ENCODE results near the gene CNTF.

CNTF gene

GRCh38 chr11:58641803-58642581 lies 19.5 kb downstream of the CNTF start:
- DNase-seq (ENCODE audit: low read depth in 2 of 2) = no peak

GRCh38 chr11:58645854-58646253 lies 23.4 kb downstream of the CNTF start:
- no peak for DNase-seq (ENCODE audit: low read depth in 2 of 2)

DNA sequence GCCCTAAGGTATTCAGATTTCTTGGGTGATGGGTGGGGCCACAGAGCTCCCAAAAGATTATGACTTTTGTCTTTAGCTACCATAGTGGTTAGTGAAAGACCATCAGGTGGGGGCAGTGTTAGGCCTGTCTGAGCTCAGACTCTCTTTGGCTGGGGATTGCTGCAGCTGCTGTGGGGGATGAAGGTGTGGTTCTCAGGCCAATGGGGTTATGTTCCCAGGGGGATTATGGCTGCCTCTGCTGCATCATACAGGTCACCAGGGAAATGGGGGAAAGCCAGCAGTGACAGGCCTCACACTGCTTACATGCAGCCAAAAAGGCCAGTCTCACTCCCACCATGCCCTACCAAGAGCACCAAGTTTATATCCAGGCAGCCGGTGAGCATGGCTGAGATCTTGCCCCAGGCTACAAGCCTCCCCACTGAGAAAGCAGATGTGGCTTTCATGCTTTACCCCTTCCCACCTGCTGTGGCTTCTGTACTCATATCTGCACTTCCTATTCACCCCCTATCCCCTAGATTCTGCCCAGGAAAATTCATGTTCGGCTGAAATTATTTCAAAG lies 24.8 kb downstream of the CNTF start:
- DNase-seq (ENCODE audit: low read depth in 2 of 2) = no peak

GRCh38 chr11:58647866-58648265 lies 25.4 kb downstream of the CNTF start:
- DNase-seq (ENCODE audit: low read depth in 2 of 2) = no peak

DNA sequence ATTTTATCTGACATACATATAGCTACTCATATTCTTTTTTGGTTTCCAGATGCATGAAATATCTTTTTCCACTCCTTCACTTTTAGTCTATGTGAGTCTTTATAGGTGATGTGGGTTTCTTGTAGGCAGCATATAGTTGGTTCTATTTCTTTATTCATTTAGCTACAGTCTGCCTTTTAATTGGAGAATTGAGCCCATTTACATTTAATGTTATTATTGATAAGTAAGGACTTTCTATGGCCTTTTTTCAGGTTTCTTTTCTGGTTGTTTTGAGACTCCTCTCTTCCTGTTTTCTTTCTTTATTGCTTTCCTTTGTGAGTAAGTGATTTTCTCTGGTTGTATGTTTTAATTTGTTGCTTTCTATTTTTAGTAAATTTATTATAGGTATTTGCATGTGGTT lies 27.2 kb downstream of the CNTF start:
- DNase-seq (ENCODE audit: low read depth in 2 of 2) = no peak

GRCh38 chr11:58650496-58650895 lies 28.0 kb downstream of the CNTF start:
- DNase-seq (ENCODE audit: low read depth in 2 of 2) = no peak

GRCh38 chr11:58652726-58653280 lies 30.3 kb downstream of the CNTF start:
- no peak for DNase-seq (ENCODE audit: low read depth in 2 of 2)

DNA sequence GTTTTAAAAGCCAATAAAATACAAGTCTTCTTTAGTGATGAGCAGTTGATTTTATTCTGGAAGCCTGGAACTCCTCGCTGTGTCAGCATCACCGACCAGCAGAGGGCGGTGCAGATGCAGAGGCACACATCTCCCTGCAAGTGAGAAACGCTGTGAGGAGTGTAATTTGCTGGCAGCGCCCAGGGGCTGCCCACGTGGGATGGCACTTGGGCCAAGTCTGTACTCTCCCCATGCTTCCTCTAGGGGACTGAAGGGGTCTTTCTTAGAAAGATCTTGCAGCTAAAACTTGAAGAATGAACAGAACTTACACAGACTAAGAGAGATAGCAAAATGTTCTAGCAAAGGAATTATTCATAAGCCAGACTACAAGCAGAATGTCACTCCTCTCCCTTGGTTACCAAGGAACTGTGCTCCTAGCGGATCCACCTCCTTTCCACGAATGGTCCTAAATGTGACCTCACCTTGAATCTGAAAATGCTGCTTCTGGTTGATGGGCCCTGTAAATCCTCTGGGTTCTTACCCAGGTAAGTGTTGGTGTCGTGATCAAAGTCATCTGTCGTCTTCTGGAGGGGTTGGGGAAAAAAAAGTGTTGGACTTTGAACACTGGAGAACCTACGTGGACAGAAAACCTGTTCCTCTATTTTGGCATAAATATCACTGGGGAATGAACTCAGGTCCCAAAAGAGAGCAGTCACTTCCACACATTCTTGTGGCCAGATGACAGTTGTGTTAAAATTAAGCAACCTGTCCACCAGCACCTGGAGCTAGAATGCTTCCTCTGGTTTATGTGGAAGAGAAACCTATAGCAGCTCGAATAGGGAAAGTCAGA lies 31.8 kb downstream of the CNTF start:
- DNase-seq (ENCODE audit: low read depth in 2 of 2) = peak; percentile 56 to 63

GRCh38 chr11:58654908-58655296 lies 32.4 kb downstream of the CNTF start:
- no peak for DNase-seq (ENCODE audit: low read depth in 2 of 2)

- no peak for DNase-seq (ENCODE audit: low read depth in 2 of 2)
Observed at GRCh38 chr11:58656348-58656747, 33.9 kb downstream of the CNTF start.

GRCh38 chr11:58658623-58659022 lies 36.2 kb downstream of the CNTF start:
- DNase-seq (ENCODE audit: low read depth in 2 of 2) = no peak

- no peak for DNase-seq (ENCODE audit: low read depth in 2 of 2)
Observed at GRCh38 chr11:58659404-58659803, 36.9 kb downstream of the CNTF start.

- DNase-seq (ENCODE audit: low read depth in 2 of 2) = no peak
Observed at GRCh38 chr11:58659910-58660570, 37.6 kb downstream of the CNTF start.

GRCh38 chr11:58671983-58672633 lies 49.6 kb downstream of the CNTF start:
- no peak for DNase-seq (ENCODE audit: low read depth in 2 of 2)

GRCh38 chr11:58674609-58675008 lies 52.1 kb downstream of the CNTF start:
- DNase-seq (ENCODE audit: low read depth in 2 of 2) = no peak
